ENCODE data around the gene CDH20.

DNA sequence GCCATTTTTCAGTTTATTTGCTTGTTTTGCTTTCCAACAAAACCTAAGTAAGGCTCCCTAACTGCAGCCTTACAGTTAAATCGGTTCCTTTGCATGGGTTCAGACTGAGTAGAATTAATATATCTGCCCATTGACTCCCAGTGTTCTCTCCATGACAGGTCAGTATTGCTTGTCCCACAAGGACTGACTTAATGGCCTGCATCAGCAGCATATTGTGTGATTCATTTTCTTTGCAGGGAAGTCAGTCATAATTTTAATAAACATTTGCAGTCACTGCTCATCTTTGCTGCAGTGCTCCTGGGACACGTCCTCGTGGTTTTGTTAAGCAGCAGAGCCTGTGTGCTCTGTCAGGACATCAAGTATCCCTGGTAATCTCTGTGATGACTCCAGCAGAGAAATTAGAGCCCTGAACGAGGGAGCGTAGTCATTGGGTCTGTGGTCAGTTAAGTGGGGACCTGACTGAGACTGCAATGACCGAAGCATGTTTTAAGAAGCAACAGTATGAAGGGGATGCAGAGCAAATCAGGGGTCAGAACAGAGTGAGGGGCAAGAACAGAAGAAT, 93.3 kb downstream of the CDH20 start:
- TF ChIP-seq POLR2AphosphoS5 (IDR thresholded peaks at IDR 0.05) = no peak
- TF ChIP-seq, protein P1, sequence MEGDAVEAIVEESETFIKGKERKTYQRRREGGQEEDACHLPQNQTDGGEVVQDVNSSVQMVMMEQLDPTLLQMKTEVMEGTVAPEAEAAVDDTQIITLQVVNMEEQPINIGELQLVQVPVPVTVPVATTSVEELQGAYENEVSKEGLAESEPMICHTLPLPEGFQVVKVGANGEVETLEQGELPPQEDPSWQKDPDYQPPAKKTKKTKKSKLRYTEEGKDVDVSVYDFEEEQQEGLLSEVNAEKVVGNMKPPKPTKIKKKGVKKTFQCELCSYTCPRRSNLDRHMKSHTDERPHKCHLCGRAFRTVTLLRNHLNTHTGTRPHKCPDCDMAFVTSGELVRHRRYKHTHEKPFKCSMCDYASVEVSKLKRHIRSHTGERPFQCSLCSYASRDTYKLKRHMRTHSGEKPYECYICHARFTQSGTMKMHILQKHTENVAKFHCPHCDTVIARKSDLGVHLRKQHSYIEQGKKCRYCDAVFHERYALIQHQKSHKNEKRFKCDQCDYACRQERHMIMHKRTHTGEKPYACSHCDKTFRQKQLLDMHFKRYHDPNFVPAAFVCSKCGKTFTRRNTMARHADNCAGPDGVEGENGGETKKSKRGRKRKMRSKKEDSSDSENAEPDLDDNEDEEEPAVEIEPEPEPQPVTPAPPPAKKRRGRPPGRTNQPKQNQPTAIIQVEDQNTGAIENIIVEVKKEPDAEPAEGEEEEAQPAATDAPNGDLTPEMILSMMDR (IDR thresholded peaks at IDR 0.05 in 8 of 11, conservative IDR thresholded peaks at IDR 0.05 in 3 of 11) = no peak
- TF ChIP-seq POLR2A (IDR thresholded peaks at IDR 0.05) = no peak
